ENCODE data around the gene ADAMTS19.

The ADAMTS19 gene

GRCh38 chr5:129689045-129689444 is 228.9 kb downstream of the ADAMTS19 start:
- no peak for DNase-seq (ENCODE audit: low read depth)

GRCh38 chr5:129691220-129691619 is 231.1 kb downstream of the ADAMTS19 start:
- no peak for DNase-seq (ENCODE audit: low read depth)

GRCh38 chr5:129696636-129697035 is 236.5 kb downstream of the ADAMTS19 start:
- no peak for DNase-seq (ENCODE audit: low read depth)

GRCh38 chr5:129698661-129699060 is 238.6 kb downstream of the ADAMTS19 start:
- DNase-seq (ENCODE audit: low read depth) = no peak

- no peak for DNase-seq (ENCODE audit: low read depth)
Observed at GRCh38 chr5:129716235-129716634, 256.1 kb downstream of the ADAMTS19 start.

GRCh38 chr5:129716651-129717050 is 256.6 kb downstream of the ADAMTS19 start:
- DNase-seq (ENCODE audit: low read depth) = no peak

- DNase-seq (ENCODE audit: low read depth) = no peak
Observed at GRCh38 chr5:129717751-129718310, 257.7 kb downstream of the ADAMTS19 start.

GRCh38 chr5:129718471-129719090 is 258.5 kb downstream of the ADAMTS19 start:
- DNase-seq (ENCODE audit: low read depth) = no peak

GRCh38 chr5:129724222-129724621 is 264.1 kb downstream of the ADAMTS19 start:
- no peak for DNase-seq (ENCODE audit: low read depth)

- DNase-seq (ENCODE audit: low read depth) = no peak
Observed at GRCh38 chr5:129724647-129725046, 264.5 kb downstream of the ADAMTS19 start.

- DNase-seq (ENCODE audit: low read depth) = no peak
Observed at GRCh38 chr5:129739773-129740172, 279.7 kb downstream of the ADAMTS19 start.

- no peak for DNase-seq (ENCODE audit: low read depth)
Observed at GRCh38 chr5:129743541-129744187, 283.6 kb downstream of the ADAMTS19 start.

- DNase-seq (ENCODE audit: low read depth) = no peak
Observed at GRCh38 chr5:129745997-129746396, 285.9 kb downstream of the ADAMTS19 start.

GRCh38 chr5:129746876-129747275 is 286.8 kb downstream of the ADAMTS19 start:
- no peak for DNase-seq (ENCODE audit: low read depth)

- no peak for DNase-seq (ENCODE audit: low read depth)
Observed at GRCh38 chr5:129747572-129748407, 287.7 kb downstream of the ADAMTS19 start, which contains the start of gene MINAR2. TSS of gene MINAR2 (plus strand) at chr5:129748094. CDS start at chr5:129748191, 97 bp downstream.

- no peak for DNase-seq (ENCODE audit: low read depth)
Observed at GRCh38 chr5:129748913-129749880, 289.1 kb downstream of the ADAMTS19 start.

- no peak for DNase-seq (ENCODE audit: low read depth)
Observed at GRCh38 chr5:129760636-129761325, 300.7 kb downstream of the ADAMTS19 start.

GRCh38 chr5:129763651-129764050 is 303.6 kb downstream of the ADAMTS19 start:
- no peak for DNase-seq (ENCODE audit: low read depth)

- no peak for DNase-seq (ENCODE audit: low read depth)
Observed at GRCh38 chr5:129766798-129767197, 306.7 kb downstream of the ADAMTS19 start.

- no peak for DNase-seq (ENCODE audit: low read depth)
Observed at GRCh38 chr5:129767927-129768380, 307.9 kb downstream of the ADAMTS19 start.

- no peak for DNase-seq (ENCODE audit: low read depth)
Observed at GRCh38 chr5:129768735-129769134, 308.6 kb downstream of the ADAMTS19 start.

Measured in stimulated activated CD8-positive, alpha-beta memory T cell treated with anti-CD3 and anti-CD28 coated beads, Interleukin-12 subunit alpha, Interleukin-12 subunit beta, amount 100 ng/mL, for 4 hours (primary cell).